ENCODE results near the gene NDUFS2.
"Not testable (repeated sequence)": the region's sequence is repeated elsewhere in the genome, so short reads cannot be mapped to it uniquely, and the experiment has no call there.

The NDUFS2 gene

DNA sequence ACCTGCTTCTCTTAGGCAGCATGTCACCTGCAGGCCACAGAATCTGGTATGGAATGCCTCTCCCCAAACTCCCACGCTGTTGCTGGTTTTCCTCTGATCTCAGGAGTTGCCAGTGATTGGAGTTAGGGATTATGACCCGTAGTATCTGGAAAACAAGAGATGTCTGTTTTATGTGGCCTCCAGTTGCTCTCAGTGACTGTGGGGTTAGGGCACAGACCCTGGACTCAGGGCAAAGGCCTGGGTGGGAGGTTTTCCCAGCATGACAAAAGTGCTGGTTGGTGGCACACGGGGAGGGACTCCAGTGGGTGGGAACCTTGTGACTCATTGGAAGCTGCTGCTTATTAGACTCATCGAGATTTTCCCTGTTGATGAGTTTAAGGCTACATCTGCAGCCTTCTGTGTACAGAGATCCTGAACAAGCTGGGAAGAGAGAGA lies 35.9 kb downstream of the NDUFS2 start, which contains the start of gene NR1I3:
TSS of gene NR1I3 (minus strand) at position 165 of the 435 bp plus-strand sequence. CDS start 1,638 bp downstream, outside the sequence.
- TF ChIP-seq, protein P1, sequence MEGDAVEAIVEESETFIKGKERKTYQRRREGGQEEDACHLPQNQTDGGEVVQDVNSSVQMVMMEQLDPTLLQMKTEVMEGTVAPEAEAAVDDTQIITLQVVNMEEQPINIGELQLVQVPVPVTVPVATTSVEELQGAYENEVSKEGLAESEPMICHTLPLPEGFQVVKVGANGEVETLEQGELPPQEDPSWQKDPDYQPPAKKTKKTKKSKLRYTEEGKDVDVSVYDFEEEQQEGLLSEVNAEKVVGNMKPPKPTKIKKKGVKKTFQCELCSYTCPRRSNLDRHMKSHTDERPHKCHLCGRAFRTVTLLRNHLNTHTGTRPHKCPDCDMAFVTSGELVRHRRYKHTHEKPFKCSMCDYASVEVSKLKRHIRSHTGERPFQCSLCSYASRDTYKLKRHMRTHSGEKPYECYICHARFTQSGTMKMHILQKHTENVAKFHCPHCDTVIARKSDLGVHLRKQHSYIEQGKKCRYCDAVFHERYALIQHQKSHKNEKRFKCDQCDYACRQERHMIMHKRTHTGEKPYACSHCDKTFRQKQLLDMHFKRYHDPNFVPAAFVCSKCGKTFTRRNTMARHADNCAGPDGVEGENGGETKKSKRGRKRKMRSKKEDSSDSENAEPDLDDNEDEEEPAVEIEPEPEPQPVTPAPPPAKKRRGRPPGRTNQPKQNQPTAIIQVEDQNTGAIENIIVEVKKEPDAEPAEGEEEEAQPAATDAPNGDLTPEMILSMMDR (IDR thresholded peaks at IDR 0.05; ENCODE audit: low read depth, low read length): no peak
- H3K4me3 ChIP-seq (ENCODE audit: low read depth, low read length): no peak within 1 kb of the TSS

DNA sequence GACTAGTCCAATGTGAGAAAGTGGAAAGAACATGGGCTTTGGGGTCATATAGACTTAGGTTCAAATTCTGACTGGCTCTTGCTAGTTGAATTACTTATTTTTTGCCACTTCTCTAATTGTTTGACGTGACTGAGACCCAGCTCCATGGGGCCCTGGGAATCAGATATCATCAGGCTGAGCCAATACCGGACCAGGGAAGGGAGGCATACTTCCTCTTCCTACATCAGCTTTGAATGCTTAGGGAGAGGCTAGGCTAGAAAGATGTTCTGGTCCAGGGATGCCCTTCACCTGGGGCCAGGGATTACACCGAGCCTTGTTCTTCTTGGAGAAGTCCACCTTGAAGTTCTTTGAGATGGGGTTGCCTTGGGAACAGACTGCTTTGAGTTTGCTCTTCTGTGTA lies 39.5 kb downstream of the NDUFS2 start:
- TF ChIP-seq, protein P1 (IDR thresholded peaks at IDR 0.05; ENCODE audit: low read depth, low read length): no peak
- H3K4me3 ChIP-seq (ENCODE audit: low read depth, low read length): no peak overlapping the region

DNA sequence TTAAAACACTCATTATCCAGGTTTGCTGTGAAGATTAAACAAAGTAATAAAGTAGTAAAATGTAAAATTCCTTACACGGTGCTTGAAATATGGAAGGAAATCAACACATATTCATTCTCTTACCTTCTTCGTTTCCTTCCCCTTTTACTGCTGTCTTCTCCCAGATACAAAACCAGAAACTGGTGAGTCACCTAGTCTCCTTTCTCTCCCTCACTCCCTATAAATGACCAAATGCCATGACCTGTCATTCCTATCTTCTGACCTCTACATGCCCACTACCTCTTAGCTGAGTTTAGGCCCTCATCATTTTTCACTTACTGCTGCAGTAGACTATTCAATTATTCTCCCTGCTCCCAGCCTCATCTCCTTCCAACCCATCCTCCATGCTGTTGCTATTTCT lies 40.1 kb downstream of the NDUFS2 start:
- TF ChIP-seq, protein P1 (IDR thresholded peaks at IDR 0.05; ENCODE audit: low read depth, low read length): no peak
- no peak overlapping the region for H3K4me3 ChIP-seq (ENCODE audit: low read depth, low read length)

DNA sequence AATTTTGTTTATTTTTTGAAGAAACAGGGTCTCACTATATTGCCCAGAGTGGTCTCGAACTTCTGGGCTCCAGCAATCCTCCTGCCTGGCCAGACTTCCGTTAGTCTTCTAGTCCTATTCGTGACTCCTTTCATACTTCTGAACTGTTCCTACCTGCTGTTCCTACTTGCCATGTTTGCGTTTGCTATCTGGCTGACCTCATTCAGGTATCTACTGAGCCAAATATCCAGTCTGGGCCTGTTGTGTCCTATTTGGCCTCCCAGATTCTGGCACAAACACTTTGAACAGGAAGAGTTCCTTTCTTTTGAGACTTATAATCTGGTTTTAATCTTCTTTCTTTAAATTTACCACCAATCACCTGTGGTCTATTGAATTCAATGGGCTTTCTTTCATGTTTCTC lies 42.7 kb downstream of the NDUFS2 start:
- no peak overlapping the region for H3K4me3 ChIP-seq (ENCODE audit: low read depth, low read length)
- TF ChIP-seq, protein P1 (IDR thresholded peaks at IDR 0.05; ENCODE audit: low read depth, low read length): no peak

DNA sequence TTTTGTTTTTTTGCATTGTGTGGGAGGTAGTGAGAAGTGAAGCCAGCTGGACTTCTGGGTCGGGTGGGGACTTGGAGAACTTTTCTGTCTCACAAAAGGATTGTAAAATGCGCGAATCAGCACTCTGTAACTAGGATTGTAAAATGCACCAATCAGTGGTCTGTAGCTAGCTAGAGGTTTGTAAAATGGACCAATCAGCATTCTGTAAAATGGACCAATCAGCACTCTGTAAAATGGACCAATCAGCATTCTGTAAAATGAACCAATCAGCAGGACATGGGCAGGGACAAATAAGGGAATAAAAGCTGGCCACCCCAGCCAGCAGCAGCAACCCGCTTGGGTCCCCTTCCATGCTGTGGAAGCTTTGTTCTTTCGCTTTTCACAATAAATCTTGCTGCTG lies 47.9 kb downstream of the NDUFS2 start:
- H3K4me3 ChIP-seq (ENCODE audit: low read depth, low read length): not testable (repeated sequence)

DNA sequence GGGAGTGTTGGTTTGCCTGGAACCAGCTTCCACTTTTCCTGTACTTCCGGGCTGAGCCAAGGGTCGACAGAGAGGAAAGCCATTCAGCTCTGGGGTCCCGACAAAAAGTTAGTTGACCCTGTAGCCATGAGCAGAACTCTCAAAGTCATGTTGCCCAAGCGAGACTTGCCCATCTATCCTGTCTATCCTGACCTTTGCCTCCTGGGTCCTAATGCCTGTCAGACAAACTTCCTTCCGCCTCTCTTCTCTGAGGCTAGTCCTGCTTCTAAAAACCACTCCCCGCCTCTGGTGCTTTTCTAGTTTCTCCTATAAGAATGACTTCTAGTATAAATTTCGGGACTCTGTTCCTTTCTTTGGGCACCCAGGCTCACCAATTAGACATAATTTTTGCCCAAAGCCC lies 48.7 kb downstream of the NDUFS2 start:
- H3K4me3 ChIP-seq (ENCODE audit: low read depth, low read length): no peak overlapping the region
- TF ChIP-seq, protein P1 (IDR thresholded peaks at IDR 0.05; ENCODE audit: low read depth, low read length): no peak

DNA sequence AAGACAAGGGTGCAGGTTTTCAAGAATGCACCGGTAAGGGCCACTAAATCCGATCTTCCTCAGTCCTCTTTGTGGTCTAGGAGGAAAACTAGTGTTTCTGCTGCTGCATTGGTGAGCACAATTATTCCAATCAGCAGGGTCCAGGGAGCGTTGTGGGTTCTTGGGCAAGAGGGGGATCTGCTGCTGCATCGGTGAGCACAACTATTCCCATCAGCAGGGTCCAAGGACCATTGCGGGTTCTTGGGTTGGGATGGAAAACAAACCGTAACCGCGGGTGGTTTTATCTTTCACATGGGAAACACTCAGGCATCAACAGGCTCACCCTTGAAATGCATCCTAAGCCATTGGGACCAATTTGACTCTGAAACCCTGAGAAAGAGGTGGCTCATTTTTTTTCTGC lies 49.4 kb downstream of the NDUFS2 start:
- TF ChIP-seq, protein P1 (IDR thresholded peaks at IDR 0.05; ENCODE audit: low read depth, low read length): no peak
- no peak overlapping the region for H3K4me3 ChIP-seq (ENCODE audit: low read depth, low read length)

DNA sequence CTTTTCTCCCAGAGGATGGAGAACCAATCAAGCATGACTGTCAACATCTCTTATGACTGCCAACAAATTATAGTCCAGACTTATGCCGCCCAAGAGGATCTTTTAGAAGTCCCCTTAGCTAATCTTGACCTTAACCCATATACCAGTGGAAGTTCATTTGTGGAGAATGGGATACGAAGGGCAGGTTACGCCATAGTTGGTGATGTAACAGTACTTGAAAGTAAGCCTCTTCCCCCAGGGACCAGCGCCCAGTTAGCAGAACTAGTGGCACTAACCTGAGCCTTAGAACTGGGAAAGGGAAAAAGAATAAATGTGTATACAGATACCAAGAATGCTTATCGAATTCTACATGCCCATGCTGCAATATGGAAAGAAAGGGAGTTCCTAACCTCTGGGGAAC lies 53.1 kb downstream of the NDUFS2 start:
- H3K4me3 ChIP-seq (ENCODE audit: low read depth, low read length): not testable (repeated sequence)

DNA sequence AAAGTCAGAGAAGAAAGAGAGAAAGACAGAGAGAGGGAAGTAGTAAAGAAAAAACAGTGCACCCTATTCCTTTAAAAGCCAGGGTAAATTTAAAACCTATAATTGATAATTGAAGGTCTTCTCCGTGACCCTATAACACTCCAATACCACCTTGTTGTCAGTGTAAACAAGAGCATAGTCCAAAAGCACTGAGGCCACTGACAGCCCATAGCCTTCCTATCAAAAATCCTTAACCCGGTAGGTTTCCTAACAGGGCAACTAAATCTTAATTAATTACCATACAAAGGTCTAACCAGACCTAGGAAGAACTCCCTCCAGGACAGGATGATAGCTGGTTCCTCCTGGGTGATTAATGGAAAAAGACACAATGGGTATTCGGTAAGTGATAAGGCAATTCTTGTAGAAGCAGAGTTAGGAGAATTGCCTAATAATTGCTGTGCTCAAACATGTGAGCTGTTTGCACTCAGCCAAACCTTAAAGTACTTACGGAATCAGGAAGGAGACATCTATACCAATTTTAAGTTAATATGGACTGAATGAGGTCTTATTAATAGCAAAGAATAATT lies 53.9 kb downstream of the NDUFS2 start:
- not testable (repeated sequence) for H3K4me3 ChIP-seq (ENCODE audit: low read depth, low read length)

DNA sequence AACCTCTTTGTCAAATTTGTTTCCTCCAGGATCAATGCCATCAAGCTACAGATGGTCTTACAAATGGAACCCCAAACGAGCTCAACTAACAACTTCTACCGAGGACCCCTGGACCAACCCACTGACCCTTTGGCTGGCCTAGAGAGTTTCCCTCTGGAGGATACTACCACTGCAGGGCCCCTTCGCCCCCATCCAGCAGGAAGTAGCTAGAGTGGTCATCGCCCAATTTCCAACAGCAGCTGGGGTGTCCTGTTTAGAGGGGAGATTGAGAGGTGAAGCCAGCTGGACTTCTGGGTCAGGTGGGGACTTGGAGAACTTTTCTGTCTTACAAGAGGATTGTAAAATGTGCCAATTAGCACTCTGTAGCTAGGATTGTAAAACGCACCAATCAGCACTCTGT lies 54.9 kb downstream of the NDUFS2 start:
- H3K4me3 ChIP-seq (ENCODE audit: low read depth, low read length): not testable (repeated sequence)

Data from WI38 (cell line).